DMS 273 (cell line): ENCODE results near the gene CCDC57.
"Not testable (repeated sequence)": the region's sequence is repeated elsewhere in the genome, so short reads cannot be mapped to it uniquely, and the experiment has no call there.

Experiments used
- DNase-seq: peaks from one replicate; lab custom pipeline; 2025; ENCODE audit not compliant: unreplicated experiment; lab: John Stamatoyannopoulos, UW

Gene CCDC57

DNA sequence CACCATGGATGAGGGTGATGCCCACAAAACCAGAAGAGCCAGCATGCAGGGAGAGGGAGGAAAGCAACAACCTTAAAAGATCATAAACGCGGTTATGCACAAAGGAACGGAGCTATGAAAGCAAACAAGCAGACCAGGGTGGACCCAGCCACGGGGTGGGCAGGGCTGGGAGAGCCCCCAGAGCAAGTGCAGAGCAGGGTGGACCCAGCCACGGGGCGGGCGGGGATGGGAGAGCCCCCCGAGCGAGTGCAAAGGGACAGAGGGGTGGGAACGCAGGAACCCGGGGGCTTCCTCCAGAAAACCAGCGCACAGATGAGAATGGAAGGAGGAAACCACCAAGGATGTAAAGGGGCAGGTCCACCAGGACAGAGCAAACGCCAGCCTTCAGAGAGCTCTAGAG is 33.2 kb downstream of the CCDC57 start:
- no peak for DNase-seq

DNA sequence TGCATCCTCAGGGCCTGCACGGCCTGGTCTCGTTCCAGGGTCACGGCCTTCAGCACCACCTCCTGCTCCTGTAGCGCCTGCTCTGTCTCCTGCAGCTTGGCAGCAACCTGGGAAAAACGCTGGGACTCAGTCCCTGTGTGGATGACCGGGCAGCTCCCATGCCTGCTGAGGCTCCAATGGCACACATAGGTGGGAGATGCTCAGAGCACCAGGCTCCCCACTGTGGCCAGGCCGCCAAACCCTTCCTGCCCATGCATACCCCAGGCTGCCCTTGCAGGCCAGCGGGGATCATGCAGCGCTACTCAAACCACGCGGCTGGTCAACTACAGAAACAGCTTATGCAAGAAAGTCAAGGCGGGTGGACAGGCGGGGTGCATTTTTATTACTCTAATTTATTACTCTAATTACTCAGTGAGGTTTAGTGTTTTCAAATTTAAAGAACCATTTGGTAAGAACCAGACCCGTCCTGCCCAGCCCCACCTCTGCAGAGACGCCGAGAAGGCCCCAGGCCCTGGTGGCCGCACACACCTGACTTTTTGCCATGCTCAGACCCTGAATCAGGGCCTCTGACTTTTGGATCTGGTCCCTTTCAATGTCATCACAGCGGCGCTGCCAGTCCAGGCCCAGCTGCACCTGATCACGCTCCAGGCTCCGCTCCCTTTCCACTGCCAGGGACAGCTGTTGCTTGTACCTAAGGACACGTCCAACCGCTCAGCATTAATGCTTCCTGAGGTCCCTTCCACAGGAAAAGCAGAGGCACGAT is 34.0 kb downstream of the CCDC57 start:
- DNase-seq = no peak

DNA sequence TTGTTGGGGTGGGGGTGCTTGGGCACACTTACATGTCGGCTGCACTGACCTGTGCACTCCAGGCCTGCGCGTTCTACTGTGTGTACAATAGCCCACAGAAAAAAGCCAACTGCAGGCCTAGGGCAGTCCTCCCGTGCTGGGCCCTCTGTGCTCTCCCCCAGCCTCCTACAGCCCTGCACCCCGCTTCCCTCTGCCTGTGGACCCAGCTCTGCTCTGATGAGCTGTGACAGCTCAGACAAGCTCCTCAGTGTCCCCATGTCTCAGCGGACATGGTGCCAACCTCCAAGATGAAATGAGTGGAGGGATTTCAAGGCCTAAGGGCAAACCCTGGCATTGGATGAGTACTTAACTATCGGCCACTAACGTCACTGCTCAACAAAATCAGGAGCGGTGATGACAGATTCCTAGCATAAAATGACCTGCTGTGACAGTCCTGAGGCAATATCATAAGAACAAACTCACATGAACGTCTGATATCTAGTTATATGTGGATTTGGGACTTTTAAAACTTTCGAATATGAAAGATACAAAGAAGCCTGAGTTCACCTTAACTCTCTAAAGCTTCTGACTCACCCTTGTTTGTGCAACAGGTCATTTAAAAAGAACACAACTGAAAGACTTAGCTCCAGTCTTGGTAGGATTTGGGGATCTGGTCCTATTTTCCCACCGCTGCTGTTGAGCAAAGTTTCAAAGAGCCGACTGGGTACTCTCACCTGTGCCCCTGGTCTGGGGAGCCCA is 34.7 kb downstream of the CCDC57 start:
- DNase-seq = no peak

DNA sequence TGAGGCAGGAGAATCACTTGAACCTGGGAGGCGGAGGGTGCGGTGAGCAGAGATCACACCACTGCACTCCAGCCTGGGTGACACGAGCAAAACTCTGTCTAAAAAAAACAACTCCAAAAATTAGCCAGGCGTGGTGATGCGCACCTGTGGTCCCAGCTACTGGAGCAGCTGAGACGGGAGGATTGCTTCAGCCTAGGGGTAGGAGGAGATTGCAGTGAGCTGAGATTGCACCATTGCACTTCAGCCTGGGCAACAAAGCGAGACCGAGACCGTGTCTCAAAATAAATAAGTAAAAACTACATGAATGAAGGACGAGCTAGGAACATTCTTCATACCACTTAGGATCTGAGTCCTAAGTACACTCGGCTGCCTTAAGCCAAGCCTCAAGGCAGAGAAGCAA is 35.4 kb downstream of the CCDC57 start:
- no peak for DNase-seq

DNA sequence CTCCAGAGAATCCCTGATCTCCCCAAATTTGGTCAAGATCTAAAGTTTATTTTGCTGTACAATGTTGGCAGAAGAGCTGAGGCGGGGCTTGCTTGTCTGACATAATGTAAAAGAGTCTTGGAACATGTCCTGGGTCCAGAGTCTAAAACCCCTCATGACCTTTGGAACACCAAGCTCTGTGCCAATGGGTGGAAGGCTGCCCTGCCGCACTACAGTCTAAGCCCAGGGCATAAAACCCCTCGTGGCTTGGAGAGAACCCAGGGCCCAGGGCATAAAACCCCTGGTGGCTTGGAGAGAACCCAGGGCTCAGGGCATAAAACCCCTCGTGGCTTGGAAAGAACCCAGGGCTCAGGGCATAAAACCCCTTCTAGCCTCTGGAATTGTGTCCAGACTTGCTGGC is 36.7 kb downstream of the CCDC57 start:
- no peak for DNase-seq

DNA sequence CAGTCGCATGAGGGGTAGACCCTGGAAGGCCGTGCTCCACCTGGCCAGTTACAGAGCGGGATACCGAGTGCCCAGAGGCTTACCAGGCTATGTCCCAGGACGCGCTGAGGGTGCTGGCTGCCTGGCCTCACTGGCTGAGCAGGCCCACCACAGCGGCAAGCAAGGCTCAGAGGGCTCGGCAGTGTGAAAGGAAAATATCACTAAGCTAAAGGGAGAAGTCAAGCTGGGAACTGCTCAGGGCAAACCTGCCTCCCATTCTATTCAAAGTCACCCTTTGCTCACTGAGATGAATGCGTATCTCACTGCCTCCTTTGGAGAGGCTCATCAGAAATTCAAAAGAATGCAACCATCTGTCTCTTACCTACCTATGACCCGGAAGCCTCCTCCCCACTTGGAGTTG is 37.4 kb downstream of the CCDC57 start:
- DNase-seq = peak; percentile 23

DNA sequence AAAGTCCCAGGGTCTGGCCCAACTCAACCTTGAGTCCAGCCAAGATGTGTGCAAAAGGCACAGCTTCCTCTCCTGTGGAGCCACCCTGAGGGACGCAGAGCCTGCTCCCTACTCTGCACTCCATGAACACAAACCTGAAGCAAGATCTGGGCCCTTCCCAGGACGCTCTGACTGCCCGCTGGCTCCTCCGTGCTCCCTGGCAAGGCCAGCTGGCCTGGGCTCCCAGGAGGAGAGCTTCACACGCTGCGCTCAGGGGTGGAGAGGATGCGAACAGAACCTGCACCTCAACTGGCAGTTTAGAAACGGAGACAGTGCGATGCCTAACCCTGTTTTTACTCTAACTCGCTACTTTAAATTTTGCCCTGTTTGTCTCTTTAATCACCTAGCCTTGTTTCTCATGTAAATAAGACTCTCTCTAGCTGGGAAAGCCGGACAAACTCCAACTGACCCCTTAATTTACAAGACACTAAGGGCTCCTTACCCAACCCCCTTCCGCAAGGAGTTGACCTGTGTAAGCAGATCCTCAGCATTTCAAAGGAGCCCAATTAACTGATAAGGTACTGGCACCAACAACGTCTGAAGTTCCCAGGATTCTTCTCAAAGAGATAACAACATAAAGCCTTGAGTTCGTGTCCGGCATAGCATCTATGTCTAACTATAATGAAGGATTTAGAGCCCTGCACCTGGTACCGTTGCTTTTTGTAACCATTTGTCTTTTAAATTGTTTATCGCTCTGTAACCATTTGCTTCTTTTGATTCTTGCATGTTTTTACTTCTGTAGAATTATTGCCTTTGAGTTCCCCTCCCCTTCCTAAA is 38.4 kb downstream of the CCDC57 start:
- not testable (repeated sequence) for DNase-seq

DNA sequence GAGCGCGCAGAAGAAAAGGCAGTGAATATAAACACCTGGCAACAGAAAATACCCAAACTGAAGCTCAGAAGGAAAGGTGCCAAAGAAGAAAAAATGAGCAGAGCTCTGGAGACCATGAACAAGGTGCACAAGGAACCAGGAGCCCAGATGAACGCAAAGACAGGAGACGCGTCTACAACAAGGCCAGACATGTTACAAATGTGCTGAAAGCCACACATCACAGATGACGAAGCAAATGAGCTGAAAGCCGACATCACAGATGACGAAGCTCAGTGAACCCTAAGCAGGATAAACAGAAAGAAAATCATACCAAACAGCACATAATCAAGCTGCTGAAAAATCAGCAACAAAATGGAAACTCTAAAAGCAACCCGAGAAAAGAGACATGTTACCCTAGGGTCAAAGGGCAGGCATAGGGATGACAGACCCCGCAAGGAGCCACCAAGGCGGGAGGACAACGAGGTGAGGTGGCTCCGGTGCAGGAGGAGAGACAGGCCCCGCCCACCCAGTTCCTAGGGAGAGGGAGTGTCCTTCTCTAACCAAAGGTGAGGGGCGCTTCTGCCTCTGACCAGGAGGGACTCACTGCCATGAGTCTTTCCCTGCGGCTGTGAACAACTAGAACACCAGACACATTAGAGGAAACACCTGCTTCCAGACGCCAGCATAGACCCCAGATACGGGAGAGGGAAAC is 39.1 kb downstream of the CCDC57 start:
- DNase-seq = no peak

DNA sequence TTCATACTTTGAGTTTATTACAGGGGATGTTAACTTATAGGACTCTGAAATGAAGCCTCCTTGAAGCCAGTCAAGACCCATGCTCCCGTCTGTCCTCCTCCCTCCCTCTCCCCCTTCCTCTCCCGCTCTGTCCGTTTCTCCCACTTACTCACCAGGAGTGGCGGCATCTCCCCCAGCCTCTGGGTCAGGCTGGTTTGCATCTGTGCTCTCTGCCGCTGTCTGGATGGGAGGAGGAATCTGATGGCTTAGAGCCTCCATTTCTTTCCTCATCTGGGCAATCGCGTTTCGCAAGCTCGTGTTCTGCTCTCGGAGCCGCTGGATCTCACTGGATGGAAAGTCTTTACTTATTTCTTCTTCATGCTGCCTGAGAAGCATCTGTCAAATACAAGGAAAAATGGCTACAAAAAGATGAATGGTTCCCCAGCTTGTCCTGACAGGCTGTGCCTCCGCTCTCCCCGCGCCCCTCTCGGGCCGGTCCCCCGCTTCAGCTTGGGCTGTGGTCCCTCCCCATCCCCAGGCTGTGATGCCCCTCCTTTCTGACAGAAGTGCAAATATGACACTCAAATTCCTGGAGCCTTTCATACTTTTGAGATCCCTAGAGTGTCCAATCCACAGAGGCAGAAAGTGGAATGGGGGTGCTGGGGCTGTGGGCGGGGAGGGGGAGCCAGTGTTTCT is 40.0 kb downstream of the CCDC57 start:
- DNase-seq = no peak

DNA sequence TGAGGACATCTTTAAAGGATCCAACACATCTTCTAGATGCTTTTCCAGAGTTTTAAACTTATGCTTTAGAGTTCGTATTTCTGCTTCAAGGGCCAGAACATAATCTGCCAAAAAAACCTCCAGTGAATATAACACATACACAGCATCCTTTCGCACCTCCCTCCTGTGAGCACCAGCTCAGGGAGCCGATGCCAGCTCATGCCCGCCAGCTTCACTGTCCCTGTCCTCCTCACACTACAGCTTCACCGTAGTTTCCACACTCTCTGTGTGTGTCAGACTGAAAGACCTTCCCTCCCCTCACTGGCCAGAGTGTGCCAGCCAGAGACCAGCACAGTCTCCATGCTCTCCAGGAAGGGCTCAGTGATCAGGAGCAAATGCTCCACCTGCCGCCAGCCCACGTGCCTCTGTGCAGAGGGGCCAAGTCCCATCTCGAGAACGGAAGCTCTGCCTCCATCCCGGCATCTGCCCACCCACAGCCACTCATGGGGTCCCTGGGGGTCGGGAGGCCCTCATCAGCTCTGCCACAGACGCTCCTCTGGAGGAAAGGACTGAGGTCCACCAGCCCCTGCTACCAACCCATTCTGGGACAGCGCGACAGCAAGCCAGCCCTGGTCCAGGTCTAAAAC is 40.8 kb downstream of the CCDC57 start:
- no peak for DNase-seq

DNA sequence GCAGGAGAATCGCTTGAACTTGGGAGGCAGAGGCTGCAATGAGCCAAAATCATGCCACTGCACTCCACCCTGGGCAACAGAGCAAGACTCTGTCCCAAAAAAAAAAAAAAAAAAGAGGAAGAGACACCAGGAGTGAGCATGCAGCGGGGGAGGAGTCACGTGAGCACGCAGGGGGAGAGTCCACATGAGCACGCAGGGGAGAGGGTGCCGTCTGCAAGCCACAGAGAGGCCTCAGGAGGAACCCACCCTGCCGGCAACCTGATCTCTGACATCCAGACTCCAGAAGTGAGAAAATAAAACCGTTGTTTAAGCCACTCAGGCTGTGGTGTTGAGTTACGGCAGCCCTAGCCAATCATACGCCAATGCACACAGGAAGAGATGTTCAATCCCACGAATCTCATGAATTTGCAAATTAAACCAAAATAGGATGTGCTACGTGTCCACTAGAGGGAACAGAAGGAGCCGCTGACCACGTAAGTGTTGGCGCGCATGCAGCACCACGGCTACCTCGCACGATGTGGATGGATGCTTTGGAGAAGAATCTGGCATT is 42.2 kb downstream of the CCDC57 start:
- no peak for DNase-seq

DNA sequence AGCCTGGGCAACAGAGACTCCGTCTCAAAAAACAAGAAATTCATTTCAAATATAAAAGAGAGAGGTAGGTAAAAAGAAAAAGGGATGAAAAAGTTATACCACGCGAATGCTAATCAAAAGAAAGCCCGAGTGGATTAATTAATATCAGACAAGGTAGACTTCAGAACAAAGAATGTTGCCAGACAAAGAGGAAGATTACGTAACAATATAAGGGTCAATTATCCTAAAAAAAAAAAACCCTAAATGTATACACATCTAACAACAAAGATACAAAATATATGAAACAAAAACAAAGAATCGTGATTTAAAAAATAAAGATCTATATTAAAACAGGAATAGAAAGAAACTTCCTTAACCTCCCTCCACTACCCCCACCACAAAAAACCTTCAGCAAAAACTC is 44.1 kb downstream of the CCDC57 start:
- DNase-seq = no peak

DNA sequence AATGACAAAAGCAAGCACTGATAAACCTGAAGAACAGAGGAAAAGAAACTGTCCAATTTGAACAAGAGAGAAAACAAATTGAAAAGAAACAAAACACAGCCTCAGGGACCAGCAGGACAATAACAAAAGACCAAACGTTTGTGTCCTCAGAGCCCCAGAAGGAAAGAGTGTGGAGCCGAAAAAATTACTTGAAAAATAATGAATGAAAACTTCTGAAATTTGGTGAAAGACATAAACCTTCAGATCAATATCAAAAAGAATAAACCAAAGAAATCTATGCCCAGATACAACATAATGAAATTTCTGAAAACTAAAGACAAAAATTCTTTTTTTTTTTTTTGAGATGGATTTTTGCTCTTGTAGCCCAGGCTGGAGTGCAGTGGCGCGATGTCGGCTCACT is 45.6 kb downstream of the CCDC57 start:
- DNase-seq = no peak

DNA sequence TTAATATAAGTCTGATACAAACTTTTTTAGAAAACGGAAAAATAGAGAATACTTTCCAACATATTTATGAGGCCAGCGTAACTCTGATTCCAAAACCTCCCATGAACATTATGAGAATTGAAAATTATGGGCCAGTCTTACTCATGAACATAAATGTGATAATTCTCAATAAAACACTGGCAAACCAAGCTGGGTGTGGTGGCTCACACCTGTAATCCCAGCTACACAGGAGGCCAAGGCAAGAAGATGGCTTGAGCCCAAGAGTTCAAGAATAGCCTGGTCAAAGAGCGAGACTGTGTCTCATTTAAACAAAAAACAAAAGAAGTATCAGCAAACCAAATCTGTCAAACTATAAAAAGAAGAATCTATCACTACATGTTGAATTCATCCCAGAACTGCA is 47.8 kb downstream of the CCDC57 start:
- DNase-seq = no peak

DNA sequence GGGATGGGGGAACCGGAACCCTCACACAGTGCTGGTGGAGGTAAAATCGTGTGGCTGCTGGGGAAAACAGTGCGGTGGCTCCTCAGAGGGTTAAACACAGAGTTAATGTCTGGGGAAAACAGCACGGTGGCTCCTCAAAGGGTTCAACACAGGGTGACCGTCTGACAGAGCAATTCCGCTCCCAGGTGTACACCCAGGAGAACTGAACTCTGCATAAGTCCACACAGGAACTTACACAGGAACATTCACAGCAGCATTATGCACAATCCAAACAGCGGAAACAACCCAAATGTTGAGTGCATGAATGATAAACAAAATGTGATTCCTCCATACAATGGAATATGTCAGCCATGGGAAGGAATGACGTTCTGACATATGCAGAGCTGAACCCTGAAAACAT is 51.4 kb downstream of the CCDC57 start:
- no peak for DNase-seq

DNA sequence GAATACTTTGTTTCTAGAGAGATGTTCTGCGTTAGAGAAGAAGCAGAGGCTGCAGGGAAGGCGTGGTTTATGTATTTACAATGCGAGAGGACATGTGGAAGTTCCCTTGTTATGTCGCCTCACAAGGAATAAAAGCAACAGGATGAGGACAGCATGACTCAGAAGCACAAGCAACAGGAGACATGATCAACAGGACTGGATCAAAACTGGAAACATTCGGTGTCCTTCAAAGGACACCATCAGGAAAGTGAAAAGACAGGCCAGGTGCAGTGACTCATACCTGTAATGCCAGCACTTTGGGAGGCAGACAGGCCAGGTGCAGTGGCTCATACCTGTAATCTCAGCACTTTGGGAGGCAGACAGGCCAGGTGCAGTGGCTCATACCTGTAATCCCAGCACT is 52.6 kb downstream of the CCDC57 start:
- DNase-seq = no peak

DNA sequence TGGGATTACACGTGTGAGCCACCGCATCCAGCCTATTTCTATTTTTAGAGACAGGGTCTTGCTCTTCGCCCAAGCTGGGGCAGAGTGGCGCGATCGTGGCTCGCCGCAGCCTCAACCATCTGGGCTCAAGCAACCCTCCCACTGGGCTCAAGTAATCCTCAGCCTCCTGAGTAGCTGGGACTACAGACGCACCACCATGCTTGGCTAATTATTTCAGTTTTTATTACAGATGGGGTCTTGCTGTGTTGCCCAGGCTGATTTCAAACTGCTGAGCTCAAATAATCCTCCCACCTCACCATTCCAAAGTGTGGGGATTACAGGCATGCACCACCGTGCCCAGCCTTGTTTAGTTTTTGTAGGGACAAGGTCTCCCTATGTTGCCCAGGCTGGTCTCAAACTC is 53.8 kb downstream of the CCDC57 start:
- no peak for DNase-seq

DNA sequence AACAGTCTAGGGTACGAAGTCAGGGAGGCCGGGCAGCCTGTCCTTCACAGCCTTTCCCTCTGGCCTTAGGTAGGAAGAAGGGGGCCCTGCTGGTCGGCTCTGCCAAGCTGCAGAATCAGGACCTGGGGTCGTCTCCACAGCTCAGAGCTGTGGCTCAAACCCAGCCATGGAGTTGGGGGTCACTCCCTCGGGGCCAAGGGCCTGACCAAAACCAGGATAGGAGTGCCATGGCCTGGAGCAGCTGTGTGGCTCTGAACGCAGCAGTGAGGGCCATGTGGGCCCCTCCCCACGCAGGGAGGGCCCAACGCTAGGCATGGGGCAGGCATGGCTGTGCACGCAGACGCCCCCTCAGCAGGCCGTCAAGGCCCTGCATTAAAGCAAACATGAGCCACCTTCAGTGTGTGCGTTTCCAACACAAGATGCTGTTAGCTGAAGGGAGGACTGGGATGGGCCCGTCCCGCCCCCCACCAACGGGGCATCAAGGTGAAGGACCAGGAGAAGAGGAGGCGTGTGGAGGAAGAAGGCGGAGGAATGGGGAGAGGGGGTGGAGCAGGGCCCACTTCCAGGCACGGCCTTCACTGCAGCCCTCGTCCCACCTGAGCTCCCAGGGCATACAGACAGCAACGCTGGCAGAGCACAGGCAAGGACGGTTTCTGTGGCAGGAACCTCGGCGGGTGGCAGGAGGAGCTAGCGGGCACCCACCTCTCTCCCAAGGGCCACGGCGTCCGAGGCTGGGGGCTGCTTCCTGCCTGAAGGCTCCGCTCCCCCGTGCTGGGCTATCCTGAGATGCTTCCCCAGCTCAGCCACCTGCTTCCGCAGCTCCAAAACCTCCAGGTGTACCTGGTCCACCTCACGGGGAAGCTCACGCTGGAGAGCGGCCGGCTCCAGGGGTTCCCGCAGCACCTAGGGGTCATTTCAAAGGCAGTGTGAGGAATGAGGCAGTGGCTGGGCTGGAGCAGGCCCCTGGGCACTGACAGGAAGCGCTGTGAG is 55.3 kb downstream of the CCDC57 start:
- no peak for DNase-seq
